Natural killer cell (primary cell): ENCODE results near the gene KCNMB2. TPM values are rescaled to one million over a fixed set of nuclear protein-coding genes. Genes with fewer than 3 reads are reported as not detected.

ENCODE experiments used
- ATAC-seq, 3 donors: fragments of 150-1000 bp in 2 of 3; fragments of 200-7000 bp in 1 of 3; cut with Tn5 transposase; 1 replicate in 1 of 3; 2 replicates in 2 of 3; pipeline ENCODE4 v1.10.0; 2021; ENCODE audit warnings: mild to moderate bottlenecking in 2 of 3, moderate library complexity in 2 of 3
- DNase-seq, 2 donors: peaks; one replicate each; pipeline versions ENCODE4 v3.0.0 to v3.0.0-alpha.2; 2013 to 2021; ENCODE audit warnings: mixed read lengths in 1 of 2
- H3K27ac ChIP-seq: one replicate; pipeline ENCODE4 v1.5.1; 2013; ENCODE audit warnings: mild to moderate bottlenecking, low read length
- H3K27me3 ChIP-seq: one replicate; pipeline ENCODE4 v1.6.1; 2013; ENCODE audit warnings: low read length; ENCODE audit not compliant: control insufficient read depth, insufficient read depth
- H3K36me3 ChIP-seq: one replicate; pipeline ENCODE4 v1.6.1; 2013; ENCODE audit warnings: low read length; ENCODE audit not compliant: control insufficient read depth, insufficient read depth
- H3K4me1 ChIP-seq: one replicate; pipeline ENCODE4 v1.6.1; 2013; ENCODE audit warnings: low read length; ENCODE audit not compliant: control insufficient read depth, insufficient read depth
- H3K4me3 ChIP-seq: one replicate; pipeline ENCODE4 v1.5.1; 2013; ENCODE audit warnings: low read length
- H3K9me3 ChIP-seq: one replicate; pipeline ENCODE4 v1.6.1; 2013; ENCODE audit warnings: low read length; ENCODE audit not compliant: control insufficient read depth, insufficient read depth
- H3K27ac Mint-ChIP-seq, 2 donors: one replicate each; pipeline ENCODE4 v1.8.0; 2022; ENCODE audit warnings: mild to moderate bottlenecking in 2 of 2, mixed read lengths in 2 of 2, moderate library complexity in 1 of 2
- H3K27me3 Mint-ChIP-seq, 2 donors: one replicate each; pipeline ENCODE4 v1.8.0; 2022; ENCODE audit warnings: low read depth in 2 of 2, mixed read lengths in 2 of 2
- H3K36me3 Mint-ChIP-seq: one replicate; pipeline ENCODE4 v1.8.0; 2022; ENCODE audit warnings: mixed read lengths
- H3K4me1 Mint-ChIP-seq, 2 donors: one replicate each; pipeline ENCODE4 v1.8.0; 2022; ENCODE audit warnings: mixed read lengths in 2 of 2
- H3K4me3 Mint-ChIP-seq: one replicate; pipeline ENCODE4 v1.8.0; 2022; ENCODE audit warnings: mild to moderate bottlenecking, moderate library complexity, mixed read lengths
- H3K9me3 Mint-ChIP-seq, 2 donors: one replicate each; pipeline ENCODE4 v1.8.0; 2022; ENCODE audit warnings: mixed read lengths in 2 of 2
- WGBS: methylation state at CpG from one replicate; pipeline ENCODE4 v1.1.7; 2013; ENCODE audit warnings: missing lambda C conversion rate; ENCODE audit not compliant: insufficient coverage; 5-methylcytosine and 5-hydroxymethylcytosine counted together
- intact Hi-C: fragments of 100-400 bp; cut with micrococcal nuclease; formaldehyde crosslinking; loops from one replicate; pipeline ENCODE4 v1.14.2; 2022
- total RNA-seq, 4 donors: library from RNA; stranded (reverse); fragments of 120-200 nt in 1 of 4; gene quantifications; one replicate each; pipeline versions ENCODE4 v1.2.3 to v1.2.4, GENCODE V29; 2013 to 2022
- TF ChIP-seq, protein P1 (sequence below): fragments of 200-600 bp; IDR thresholded peaks from one replicate; pipeline ENCODE4 v1.8.0; 2022; ENCODE audit warnings: antibody characterized with exemption

KCNMB2 gene
- total RNA-seq, 3 donors from 2014 or later (not counting 1 experiment from before 2014, with no cell fraction given): not detected

DNA sequence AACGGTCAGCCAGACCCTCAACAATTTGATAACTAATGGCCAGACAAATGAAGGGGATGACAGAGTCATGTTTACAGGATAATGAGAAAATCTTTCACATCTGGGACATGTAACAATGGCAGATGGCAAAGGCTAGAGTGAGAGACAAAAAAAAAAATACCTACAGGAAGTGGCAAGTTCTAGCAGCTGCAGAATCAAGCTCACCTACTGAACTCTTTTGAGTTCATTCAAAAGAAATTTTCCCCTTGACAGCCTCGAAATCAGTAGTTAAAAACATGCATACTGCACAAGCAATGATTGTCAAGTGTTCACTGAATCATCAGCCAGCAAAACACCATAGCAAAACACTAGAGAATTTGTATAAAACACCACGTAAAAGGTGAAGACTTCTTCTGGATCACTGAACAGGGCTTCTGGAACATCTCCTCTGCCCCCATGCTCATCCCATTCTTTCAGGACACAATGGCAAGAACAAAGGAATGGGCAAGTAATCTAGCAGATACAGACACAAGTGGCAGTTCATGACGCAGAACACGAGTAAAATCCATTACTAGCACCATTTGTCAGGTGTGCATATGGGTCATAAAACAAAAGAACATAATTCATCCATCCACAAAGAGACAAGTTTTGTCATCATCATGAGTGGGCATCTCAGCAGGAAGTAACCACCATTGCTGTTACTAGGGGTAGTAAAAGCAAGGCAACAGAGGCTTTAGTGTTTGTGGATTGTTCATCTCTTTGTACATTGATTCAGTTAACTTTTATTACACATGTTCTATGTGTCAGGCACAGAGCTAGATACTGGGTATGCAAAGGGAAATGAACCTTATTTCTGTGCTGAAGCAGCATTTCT is 13.8 kb upstream of the KCNMB2 start:
- TF ChIP-seq, protein P1, sequence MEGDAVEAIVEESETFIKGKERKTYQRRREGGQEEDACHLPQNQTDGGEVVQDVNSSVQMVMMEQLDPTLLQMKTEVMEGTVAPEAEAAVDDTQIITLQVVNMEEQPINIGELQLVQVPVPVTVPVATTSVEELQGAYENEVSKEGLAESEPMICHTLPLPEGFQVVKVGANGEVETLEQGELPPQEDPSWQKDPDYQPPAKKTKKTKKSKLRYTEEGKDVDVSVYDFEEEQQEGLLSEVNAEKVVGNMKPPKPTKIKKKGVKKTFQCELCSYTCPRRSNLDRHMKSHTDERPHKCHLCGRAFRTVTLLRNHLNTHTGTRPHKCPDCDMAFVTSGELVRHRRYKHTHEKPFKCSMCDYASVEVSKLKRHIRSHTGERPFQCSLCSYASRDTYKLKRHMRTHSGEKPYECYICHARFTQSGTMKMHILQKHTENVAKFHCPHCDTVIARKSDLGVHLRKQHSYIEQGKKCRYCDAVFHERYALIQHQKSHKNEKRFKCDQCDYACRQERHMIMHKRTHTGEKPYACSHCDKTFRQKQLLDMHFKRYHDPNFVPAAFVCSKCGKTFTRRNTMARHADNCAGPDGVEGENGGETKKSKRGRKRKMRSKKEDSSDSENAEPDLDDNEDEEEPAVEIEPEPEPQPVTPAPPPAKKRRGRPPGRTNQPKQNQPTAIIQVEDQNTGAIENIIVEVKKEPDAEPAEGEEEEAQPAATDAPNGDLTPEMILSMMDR: no peak

GRCh38 chr3:178525251-178525650 is 11.0 kb upstream of the KCNMB2 start:
- Histone ChIP-seq H3K9me3 (no peaks in the 10 kb centered on the region), H3K4me1 (no peaks in the 10 kb centered on the region), H3K27ac (no peak overlapping the region), H3K27me3 (no peaks in the 10 kb centered on the region), H3K4me3 (no peak overlapping the region), H3K36me3 (no peaks in the 10 kb centered on the region)
- Mint-ChIP-seq H3K27ac (no peak overlapping the region), H3K4me3 (no peak overlapping the region), H3K9me3 (peaks cover 3 to 6% of the 10 kb centered on the region in 2 donors), H3K36me3 (no peaks in the 10 kb centered on the region), H3K27me3 (peaks cover 0 to 2% of the 10 kb centered on the region in 2 donors), H3K4me1 (no peaks in the 10 kb centered on the region)
- DNase-seq (no peak), ATAC-seq (no peak)
- no CpG with 5 or more reads among the region's 3 CpGs for WGBS
- intact Hi-C loops: no loop called here
- TF ChIP-seq, protein P1: no peak

More for the DNA sequence above, 13.8 kb upstream of the KCNMB2 start:
- Histone ChIP-seq H3K4me1 (no peaks in the 10 kb centered on the region), H3K4me3 (no peak overlapping the region), H3K36me3 (no peaks in the 10 kb centered on the region), H3K27me3 (no peaks in the 10 kb centered on the region), H3K9me3 (no peaks in the 10 kb centered on the region), H3K27ac (no peak overlapping the region)
- H3K4me3 Mint-ChIP-seq: no peak overlapping the region
- ATAC-seq (no peak), DNase-seq (no peak)
- WGBS: 77% methylated on average over 5 of the region's 5 CpGs
- H3K4me1 Mint-ChIP-seq: no peaks in the 10 kb centered on the region
- intact Hi-C loops: no loop called here
- H3K27ac Mint-ChIP-seq: no peak overlapping the region
- H3K9me3 Mint-ChIP-seq: peaks cover 5 to 8% of the 10 kb centered on the region in 2 donors
- no peaks in the 10 kb centered on the region for H3K36me3 Mint-ChIP-seq
- no peaks in the 10 kb centered on the region for H3K27me3 Mint-ChIP-seq

- WGBS: 91% methylated on average over 1 of the region's 3 CpGs
- H3K9me3 Mint-ChIP-seq: peaks cover 3 to 6% of the 10 kb centered on the region in 2 donors
Measured at GRCh38 chr3:178526291-178526690, 9.9 kb upstream of the KCNMB2 start.

More at GRCh38 chr3:178526291-178526690, 9.9 kb upstream of the KCNMB2 start:
- ATAC-seq (no peak), DNase-seq (no peak)
- H3K27me3 ChIP-seq: no peaks in the 10 kb centered on the region
- Mint-ChIP-seq H3K4me1 (no peaks in the 10 kb centered on the region), H3K36me3 (no peaks in the 10 kb centered on the region), H3K27me3 (peaks cover 0 to 2% of the 10 kb centered on the region in 2 donors), H3K27ac (no peak overlapping the region), H3K4me3 (no peak overlapping the region)
- H3K9me3 ChIP-seq: no peaks in the 10 kb centered on the region
- TF ChIP-seq, protein P1: no peak
- no peaks in the 10 kb centered on the region for H3K4me1 ChIP-seq
- no peak overlapping the region for H3K4me3 ChIP-seq
- no peaks in the 10 kb centered on the region for H3K36me3 ChIP-seq
- H3K27ac ChIP-seq: no peak overlapping the region
- intact Hi-C loops: no loop called here
